Measurements from ENCODE around the gene MS4A1. TPM values are rescaled to one million over a fixed set of nuclear protein-coding genes. Genes with fewer than 3 reads are reported as not detected.

MS4A1 gene
- total and polyA plus RNA-seq, 4 experiments from 2014 or later = 1.0 to 10.2 (median 5.2) TPM

DNA sequence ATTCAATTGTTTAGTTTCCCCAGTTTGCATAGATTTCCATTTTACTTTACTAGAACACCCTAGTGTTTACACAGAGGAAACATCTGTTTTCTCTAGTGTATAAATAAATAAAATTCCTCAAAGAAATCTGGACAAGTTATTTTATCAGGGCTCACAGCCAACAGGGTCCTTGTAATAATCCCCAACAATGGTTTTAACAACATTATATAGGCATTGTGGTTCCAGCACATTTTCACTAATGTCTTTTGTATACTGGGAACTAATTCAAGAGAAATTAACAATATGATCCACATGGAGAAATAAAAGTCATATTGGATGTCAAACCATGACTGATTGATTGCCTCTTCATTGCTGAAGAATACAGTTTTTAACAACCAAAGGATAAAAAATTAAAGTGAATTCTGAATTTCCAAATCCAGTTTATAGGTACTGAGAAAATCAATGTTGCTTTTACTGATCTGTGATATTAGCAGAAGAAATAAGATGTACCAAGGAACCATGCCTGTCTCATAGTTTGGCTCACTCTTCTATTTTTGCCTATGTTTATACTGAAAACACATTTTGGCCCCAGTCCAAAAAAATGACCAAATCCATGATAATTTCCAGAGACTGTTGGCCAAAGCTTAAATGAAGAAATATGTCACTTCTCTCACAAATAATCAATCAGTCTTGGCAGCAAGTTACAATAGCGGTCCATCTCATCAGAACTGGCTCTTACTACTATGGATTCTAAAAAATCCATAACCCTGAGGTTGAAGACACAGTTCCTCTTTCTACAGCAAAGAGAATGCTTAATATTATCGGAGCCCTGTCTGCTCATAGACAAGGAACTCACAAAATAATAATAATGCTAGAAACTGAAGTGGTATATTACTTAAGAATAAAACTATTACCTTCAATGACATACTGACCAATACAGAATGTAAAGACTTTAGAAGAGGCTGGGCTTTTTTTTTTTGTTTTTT, 58.1 kb downstream of the MS4A1 start:
- H3K4me3 ChIP-seq (ENCODE audit: low read length in 2 of 2) = no peak overlapping the region
- CTCF ChIA-PET (ENCODE audit: partially characterized antibody) = no interaction called here
- H3K36me3 Mint-ChIP-seq = peaks cover 0 to 2% of the 10 kb centered on the region in 2 donors
- POLR2A ChIA-PET (ENCODE audit: partially characterized antibody) = no interaction called here
- H3K9me3 Mint-ChIP-seq = peaks cover 0 to 16% (median 4%) of the 10 kb centered on the region in 8 donors
- peaks cover 10 to 17% of the 10 kb centered on the region in 2 donors for H3K27me3 Mint-ChIP-seq
- no peaks in the 10 kb centered on the region for H3K36me3 ChIP-seq (ENCODE audit: insufficient read depth, low read length)
- H3K4me1 Mint-ChIP-seq = no peaks in the 10 kb centered on the region
- no peaks in the 10 kb centered on the region for H3K4me1 ChIP-seq (ENCODE audit: insufficient read depth, low read length)
- H3K9me3 ChIP-seq (ENCODE audit: control insufficient read depth in 1 of 2, low read length in 2 of 2) = no peaks in the 10 kb centered on the region
- no peaks in the 10 kb centered on the region for H3K27me3 ChIP-seq (ENCODE audit: insufficient read depth, low read length)
- no peak for DNase-seq
- H3K4me3 Mint-ChIP-seq = no peak overlapping the region
- H3K27ac ChIP-seq (ENCODE audit: low read depth, low read length) = no peak overlapping the region
- intact Hi-C loops (cut with micrococcal nuclease) = no loop called here
- H3K27ac Mint-ChIP-seq = no peak overlapping the region

GRCh38 chr11:60515144-60515855, 59.7 kb downstream of the MS4A1 start, which contains the start of gene MS4A13:
Gene MS4A13 (plus strand): TSS chr11:60515392. CDS start chr11:60518084, 2,692 bp downstream.
- no peak for DNase-seq
- Mint-ChIP-seq H3K4me3 (no peak within 1 kb of the TSS), H3K27ac (no peak within 1 kb of the TSS), H3K36me3 (no peaks in the 10 kb centered on the region), H3K27me3 (peaks cover 15 to 16% of the 10 kb centered on the region in 2 donors), H3K9me3 (peaks cover 0 to 18% (median 8%) of the 10 kb centered on the region in 8 donors), H3K4me1 (no peaks in the 10 kb centered on the region)
- Histone ChIP-seq H3K9me3 (ENCODE audit: control insufficient read depth in 1 of 2, low read length in 2 of 2) (no peaks in the 10 kb centered on the region), H3K36me3 (ENCODE audit: insufficient read depth, low read length) (no peaks in the 10 kb centered on the region), H3K4me1 (ENCODE audit: insufficient read depth, low read length) (no peaks in the 10 kb centered on the region), H3K27me3 (ENCODE audit: insufficient read depth, low read length) (no peaks in the 10 kb centered on the region), H3K27ac (ENCODE audit: low read depth, low read length) (no peak within 1 kb of the TSS), H3K4me3 (ENCODE audit: low read length in 2 of 2) (no peak within 1 kb of the TSS)
- intact Hi-C loops (cut with micrococcal nuclease) = no loop called here
- ChIA-PET CTCF (ENCODE audit: partially characterized antibody) (no interaction called here), POLR2A (ENCODE audit: partially characterized antibody) (no interaction called here)

Other genes with a start within 250 kb of the MS4A1 start
- gene MS4A4E, start 212.7 kb upstream of the MS4A1 start, total RNA-seq = not detected
- not detected for gene MS4A4E, start 212.7 kb upstream of the MS4A1 start, polyA plus RNA-seq
- gene MS4A4A, start 175.2 kb upstream of the MS4A1 start, total RNA-seq = under 1 TPM; 0.39 to 0.99 TPM
- not detected for gene MS4A4A, start 175.2 kb upstream of the MS4A1 start, polyA plus RNA-seq
- not detected for gene MS4A6E, start 128.6 kb upstream of the MS4A1 start, total RNA-seq
- gene MS4A6E, start 128.6 kb upstream of the MS4A1 start, polyA plus RNA-seq = not detected
- gene MS4A7, start 77.3 kb upstream of the MS4A1 start, total RNA-seq = 1 to 10 TPM in 1 of 2 experiments, under 1 TPM in 1; 0.76 to 1.6 TPM
- gene MS4A7, start 77.3 kb upstream of the MS4A1 start, polyA plus RNA-seq = under 1 TPM in 1 of 2 donors, not detected in 1; 0.36 TPM
- gene MS4A14, start 59.4 kb upstream of the MS4A1 start, total RNA-seq = not detected
- gene MS4A14, start 59.4 kb upstream of the MS4A1 start, polyA plus RNA-seq = not detected
- not detected for gene MS4A5, start 26.3 kb upstream of the MS4A1 start, total RNA-seq
- gene MS4A5, start 26.3 kb upstream of the MS4A1 start, polyA plus RNA-seq = not detected
- not detected for gene MS4A12, start 36.9 kb downstream of the MS4A1 start, total RNA-seq
- gene MS4A12, start 36.9 kb downstream of the MS4A1 start, polyA plus RNA-seq = not detected
- gene MS4A13, start 59.5 kb downstream of the MS4A1 start, total RNA-seq = not detected
- not detected for gene MS4A13, start 59.5 kb downstream of the MS4A1 start, polyA plus RNA-seq
- not detected for gene MS4A8, start 243.8 kb downstream of the MS4A1 start, total RNA-seq
- not detected for gene MS4A8, start 243.8 kb downstream of the MS4A1 start, polyA plus RNA-seq

All from CD4-positive, alpha-beta memory T cell (primary cell).